HG03025 (cell line): ENCODE results near the gene CLCF1.

Experiments
- ATAC-seq: cut with Tn5 transposase; IDR thresholded peaks from one replicate; pipeline ENCODE4 v1.9.1; 2021; ENCODE audit warnings: mild to moderate bottlenecking, moderate library complexity; ENCODE audit not compliant: unreplicated experiment, low FRiP score

Gene CLCF1

DNA sequence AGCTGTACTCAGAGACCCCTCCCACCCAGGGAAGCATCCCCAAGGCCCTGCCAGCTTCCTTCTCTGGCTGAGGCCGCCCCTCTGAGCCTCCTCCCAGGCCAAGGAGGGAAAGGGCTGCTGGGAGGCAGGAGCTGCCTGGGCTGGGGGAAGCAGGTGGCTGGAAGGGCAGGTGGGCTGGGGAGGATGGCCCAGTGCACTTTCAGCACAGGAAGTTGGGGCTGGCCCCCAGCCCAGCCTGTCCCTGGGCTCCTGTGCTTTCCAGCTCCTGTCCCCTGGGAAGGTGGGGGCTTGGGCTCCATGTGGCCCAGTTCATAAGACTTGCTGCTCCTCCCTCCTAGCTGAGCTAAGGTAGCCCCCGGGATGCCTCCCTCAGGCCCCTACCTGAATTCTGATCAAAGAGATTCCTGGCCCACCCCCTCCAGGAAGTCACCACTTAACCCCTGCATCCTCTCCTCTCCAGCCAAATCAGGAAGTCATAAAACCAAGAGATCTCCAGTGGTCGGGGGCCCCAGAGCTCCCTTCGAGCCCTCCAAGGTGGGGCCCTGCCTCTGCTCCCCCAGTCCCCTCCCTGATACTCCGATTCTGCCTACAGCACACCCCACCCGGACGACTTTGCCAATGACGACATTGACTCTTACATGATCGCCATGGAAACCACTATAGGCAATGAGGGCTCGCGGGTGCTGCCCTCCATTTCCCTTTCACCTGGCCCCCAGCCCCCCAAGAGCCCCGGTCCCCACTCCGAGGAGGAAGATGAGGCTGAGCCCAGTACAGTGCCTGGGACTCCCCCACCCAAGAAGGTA, 23.4 kb upstream of the CLCF1 start:
- no peak for ATAC-seq

DNA sequence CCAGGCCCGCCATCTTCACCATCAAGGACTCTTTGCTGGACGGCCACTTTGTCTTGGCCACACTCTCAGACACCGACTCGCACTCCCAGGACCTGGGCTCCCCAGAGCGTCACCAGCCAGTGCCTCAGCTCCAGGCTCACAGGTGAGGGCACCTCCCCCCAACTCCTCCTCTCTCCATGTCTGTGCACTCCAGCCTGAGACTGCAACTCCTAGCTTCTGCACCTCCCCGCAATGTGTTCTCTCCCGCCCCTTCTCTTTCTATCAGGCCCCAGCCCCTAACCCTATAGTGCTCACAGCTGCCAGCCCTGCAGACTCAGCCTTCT, 22.8 kb upstream of the CLCF1 start:
- ATAC-seq, result no peak

DNA sequence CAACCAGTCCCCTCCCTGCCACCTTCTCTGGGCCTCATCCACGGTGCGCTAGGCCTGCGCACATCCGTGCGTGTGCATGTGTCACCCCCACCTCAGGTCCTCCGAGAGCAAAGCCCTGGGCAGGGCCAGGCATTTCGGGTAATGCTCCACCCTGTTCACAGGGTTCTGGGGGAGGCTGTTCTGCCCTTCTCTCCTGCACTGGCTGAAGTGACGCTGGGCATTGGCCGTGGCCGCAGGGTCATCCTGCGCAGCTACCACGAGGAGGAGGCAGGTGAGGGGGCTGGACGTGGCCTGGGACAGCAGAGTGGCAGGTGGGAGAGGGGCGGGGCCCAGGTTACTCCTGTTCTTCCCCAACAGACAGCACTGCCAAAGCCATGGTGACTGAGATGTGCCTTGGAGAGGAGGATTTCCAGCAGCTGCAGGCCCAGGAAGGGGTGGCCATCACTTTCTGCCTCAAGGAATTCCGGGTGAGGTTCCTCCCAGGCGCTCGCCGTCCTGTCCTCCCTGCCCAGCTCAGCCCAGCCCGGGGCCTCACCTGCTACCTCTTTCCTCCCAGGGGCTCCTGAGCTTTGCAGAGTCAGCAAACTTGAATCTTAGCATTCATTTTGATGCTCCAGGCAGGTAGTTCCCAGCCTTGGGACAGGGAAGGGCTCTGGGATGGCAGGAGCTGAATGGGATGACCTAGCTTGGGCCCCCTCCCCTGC, 22.3 kb upstream of the CLCF1 start:
- ATAC-seq, result no peak

DNA sequence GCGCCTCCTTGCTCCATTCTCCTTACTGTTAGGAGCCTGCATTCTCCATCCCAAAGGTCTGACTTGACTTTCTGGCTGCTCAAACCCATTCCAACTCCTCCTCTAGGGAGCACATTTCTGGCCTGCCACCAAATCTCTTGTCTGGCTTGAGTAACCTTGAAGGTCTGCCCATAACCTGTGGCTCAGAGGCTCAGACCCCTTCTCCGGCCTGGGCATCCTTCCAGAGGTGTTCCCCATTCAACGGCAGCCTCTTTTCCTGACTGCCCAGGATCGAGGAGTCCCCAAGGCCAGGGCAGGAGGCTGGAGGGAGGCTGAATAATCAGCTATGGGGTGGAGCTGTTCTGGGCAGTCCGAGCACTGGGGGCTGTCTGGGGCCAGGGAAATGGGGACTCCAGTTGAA, 20.6 kb upstream of the CLCF1 start:
- no peak for ATAC-seq

DNA sequence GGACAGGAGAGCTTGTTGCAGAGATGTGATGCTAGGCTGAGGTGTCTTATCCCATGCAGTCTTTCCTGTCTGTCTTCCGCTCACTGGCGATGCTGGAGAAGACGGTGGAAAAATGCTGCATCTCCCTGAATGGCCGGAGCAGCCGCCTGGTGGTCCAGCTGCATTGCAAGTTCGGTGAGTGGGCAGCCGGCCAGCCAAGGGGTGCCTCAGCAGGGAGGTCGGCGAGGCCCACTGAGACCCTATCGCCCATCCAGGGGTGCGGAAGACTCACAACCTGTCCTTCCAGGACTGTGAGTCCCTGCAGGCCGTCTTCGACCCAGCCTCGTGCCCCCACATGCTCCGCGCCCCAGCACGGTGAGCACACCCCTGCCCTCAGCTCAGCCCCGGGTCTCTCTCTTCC, 20.0 kb upstream of the CLCF1 start:
- no peak for ATAC-seq

DNA sequence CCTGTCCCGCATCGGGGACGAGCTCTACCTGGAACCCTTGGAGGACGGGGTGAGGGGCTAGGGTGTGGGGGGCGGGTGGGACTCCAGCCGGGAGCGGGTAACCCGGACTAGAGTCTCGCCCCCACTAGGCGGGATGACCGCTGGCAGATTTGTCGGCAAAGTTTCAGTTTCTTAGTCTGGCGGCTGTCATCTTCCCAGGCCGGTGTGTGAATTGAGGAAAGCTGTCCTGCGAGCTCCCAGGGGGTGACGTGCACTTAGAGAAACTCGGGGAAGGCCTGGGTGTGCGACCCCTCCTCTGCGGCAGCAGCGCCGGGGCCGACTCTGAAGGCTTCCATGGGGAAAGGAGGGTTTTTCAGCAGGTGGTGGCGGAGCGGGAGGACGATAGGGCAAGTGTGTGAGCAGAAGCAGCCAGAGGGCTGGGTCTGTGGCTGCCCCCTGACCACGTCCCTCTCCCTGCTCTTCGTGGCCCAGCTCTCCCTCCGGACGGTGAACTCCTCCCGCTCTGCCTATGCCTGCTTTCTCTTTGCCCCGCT, 18.9 kb upstream of the CLCF1 start:
- no peak for ATAC-seq

DNA sequence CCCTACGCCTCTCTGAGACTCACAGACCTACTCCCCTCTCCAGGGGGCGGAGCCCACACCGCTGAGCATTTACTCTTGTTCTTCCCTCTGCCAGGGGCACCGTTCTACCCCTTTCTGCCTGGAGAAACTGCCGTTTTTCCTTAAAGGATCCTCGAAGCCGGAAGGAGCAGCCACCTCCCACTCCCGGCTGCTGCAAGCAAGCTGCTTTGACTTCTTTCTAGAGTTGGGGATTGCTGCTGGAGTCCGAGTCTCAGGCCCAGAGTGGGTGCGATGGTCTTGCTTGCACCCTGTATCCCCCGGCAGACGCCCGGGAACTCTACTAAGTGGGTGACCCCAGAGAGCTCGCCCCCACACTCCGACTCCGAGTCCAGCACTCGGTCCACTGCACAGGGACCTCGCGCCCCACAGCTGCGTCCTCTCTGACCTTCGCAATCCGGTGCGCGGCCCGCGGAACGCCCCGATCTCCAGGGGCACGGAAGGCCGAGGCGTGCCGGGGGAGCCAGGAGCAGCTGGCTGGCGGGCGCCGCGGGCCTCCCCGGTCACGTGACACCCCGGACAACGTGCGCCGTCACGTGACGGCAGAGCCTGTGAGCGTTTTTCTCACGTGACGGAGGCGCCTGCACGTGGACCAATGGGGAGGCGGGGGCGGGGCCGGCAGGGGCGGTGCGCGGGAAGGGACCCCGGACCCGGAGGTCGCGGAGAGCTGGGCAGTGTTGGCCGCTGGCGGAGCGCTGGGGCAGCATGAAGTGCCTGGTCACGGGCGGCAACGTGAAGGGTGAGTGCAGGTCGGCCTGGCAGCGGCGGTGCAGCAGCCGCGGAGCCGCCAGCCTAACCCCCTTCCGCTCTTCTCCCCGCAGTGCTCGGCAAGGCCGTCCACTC, 18.1 kb upstream of the CLCF1 start, which contains the start of gene RAD9A:
Gene RAD9A, plus strand, starts transcription at position 683 of the 879 bp plus-strand sequence. Its CDS starts 59 bp downstream, at position 742.
- peak; percentile 57 for ATAC-seq

DNA sequence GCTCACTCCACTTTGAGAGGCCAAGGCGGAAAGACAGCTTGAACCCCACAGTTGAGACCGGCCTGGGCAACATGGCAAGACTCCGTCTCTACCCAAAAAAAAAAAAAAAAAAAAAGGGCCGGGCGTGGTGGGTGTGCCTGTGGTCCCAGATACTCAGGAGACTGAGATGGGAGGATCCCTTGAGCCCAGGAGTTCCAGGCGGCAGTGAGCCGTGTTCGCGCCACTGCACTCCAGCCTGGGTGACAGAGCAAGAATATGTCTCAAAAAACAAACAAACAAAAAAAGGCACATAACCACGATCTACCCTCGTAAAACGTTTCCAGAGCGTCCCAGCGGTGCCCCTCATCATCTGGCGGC, 17.5 kb upstream of the CLCF1 start:
- no peak for ATAC-seq

DNA sequence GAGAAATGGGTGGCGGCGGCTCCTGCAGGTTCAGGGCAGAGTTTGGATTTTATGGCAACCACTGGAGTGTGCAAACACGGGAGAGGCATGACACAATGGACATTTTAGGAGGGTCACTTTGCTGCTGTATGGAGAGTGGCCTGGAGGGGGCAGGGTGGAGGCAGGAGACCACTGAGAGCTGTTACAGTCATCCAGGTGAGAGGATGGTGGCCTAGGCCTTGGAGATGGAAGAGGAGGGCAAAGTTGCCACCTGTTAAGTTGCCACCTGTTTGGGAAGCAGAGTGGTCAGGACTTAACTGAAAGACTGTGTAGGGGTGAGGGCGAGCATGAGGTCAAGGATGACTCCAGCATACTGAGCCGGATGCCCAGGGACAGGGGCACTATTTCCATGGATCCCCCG, 16.1 kb upstream of the CLCF1 start:
- no peak for ATAC-seq

DNA sequence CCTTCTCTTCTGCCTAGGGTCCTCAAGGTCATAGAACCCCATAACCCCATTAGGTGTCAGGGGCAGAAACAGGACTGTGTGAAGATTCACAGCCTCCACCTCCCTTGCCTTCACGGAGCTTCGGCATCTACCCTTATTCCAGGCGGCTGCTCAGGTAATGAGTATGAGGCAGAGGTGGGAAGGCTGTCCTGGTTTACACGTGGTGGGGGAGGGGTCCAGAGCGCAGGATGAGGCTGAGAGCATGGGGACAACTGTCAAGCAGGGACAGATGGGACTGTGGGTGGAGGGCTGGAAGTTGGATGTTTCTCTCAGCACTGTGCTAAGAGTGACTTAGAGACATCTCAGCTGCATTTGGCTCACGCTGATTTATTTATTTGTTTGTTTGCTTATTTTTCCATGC, 14.1 kb upstream of the CLCF1 start:
- ATAC-seq, result no peak

DNA sequence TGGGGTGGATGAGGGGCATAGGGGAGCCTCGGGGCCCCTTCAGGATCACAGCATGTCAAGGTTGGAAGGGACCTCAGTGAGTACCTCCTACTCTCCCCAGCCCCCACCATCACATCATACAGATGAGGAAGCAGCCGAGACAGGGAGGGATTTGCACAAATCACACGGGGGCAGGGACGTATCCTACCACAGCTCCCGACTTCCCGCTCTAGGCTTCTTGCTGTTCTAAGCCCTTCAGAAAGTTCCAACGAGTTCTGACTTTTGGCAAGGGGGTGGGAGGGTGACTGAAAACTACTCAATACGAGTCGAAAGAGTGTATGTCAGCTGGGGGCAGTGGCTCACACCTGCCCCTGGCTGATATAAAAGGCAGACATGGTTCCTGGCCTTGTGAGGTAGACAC, 13.7 kb upstream of the CLCF1 start:
- ATAC-seq, result no peak

DNA sequence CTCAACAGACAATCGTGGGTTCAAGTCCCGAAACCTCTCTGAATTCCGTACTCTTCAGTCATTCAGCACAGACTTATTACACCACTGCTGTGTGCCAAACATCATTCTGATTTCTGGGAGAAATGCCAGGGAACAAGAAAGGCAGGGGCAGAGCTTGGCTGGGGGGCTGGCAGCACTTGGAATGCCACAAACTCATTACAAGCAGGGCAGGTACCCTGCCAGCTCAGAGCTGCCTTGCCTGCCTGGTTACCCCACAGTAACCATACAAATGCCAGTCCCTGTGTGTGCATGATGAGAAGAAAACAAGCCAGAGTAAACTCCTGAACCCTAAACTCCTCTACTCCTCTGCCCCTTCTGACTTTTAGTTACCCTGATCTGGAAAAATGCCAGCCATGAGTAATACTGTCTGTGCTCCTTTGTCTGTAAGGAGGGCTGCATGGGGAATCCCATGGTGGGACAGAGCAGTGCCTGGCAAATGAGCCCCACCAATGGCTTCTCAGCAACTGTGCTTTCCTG, 11.5 kb upstream of the CLCF1 start:
- ATAC-seq, result no peak

DNA sequence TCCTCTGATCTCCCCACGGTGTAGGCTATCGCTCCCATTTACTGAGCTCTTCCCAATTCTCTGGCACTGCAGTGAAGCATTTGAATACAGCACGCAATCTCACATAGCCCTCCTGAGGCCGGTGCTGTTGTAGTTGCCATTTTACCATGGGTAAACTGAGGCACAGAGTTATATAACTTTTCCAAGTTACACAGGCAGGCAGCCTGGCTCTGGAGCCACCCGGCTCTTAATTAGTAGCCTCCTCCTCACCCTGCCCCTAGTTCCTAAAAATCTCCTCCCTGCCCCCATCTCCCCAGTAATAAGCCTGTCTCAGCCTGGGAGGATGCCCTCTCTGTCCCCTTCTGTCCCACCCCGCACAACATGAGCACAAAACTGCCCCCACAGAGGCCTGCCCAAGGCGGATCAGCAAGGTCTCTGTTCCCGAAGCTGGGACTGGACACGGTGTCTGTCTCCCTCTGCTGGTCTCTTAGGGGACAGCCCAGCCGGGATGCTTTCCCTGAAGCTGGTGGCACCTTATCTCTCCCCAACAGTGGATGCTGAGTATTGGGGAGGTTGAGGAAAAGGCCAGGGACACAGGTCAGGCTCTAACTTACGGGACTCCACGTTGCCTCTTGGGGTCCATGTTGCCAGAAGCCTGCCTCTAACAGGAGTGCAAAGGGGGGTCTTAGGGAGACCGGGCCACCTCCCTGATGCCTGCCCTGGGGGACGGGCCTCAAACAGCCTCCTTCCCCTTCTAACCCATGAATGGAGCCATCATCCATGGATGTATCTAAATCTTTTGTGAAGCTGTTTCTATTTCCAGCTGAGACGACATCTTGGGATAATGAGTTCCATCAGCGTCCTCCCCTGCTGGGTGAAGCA, 9.1 kb upstream of the CLCF1 start:
- no peak for ATAC-seq

DNA sequence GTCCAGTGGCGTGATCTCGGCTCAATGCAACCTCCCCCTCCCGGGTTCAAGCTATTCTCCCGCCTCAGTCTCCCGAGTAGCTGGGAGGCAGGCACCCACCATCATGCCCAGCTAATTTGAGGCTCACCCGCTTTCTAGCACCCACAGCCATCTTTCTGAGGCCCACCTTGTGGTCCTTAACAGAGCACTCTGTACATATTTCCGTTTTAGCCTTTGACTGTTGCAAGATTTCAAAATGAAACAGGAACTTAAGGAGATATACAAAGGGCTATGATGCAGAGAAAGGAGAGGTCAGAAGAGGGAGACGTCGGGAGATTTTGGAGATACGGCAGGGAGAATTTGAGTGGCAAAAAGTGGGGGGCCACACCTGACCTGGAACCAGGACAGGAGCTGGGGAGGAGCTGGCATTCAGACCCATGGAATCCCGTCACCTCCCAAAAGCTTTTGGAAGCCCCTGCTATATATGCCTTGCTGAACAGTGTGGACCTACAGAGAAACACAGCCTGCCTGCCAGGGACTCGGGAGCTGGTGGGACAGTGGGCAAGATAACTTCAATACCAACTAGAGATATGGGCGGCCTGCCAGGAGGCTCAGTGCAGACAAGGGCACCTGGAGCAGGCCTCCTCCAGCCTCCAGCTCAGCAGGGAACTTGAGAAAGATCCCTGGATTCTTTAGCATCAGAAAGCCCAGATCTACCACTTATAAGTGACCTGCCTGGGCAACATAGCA, 8.0 kb upstream of the CLCF1 start:
- no peak for ATAC-seq

DNA sequence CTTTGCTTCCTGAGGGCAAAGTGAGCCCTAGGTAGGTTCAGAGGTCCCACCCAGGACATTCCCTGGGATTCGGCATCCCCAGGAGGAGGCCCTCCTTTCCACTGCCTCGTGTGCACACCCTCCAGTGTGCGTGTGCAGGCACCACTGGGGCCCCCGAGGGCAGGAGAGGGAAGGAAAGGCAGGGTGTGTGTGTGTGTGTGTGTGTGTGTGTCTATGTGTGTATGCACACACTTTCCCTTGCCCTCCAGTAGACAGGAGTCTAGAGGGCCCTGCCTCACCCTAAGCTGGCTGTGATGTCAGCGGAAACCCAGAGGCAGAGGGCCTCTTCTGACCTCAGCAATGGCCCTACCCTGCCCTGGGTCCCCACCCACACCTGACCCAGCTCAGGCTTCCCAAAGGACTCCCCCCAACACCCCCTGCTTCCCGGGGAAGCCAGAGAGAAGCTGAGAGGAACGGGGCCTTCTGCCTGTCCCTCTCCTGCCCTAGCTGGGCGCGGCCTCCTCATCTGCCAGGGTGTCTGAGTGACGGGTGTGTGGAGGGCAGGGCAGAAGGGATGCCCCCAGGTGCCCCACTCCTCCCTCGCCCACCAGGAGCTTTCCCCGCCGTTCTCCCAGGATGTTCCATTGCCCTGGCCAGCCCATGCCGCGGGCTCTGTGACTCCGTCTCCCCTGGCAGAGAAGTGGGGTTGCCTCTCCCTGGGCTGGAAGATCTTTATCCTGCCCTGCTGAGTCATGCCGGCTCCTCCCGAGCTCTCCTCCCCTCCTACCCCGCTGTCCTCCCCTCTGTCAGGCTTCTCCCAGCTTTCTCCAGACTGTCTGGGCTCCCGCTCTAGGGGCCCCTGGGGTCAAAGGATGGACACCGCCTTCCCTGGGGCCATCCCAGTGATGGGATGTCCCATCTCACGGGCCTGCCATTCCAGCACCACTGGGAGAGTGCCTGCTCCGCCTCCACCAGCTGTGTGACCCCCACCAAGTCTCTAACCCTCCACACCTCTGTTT, 6.0 kb upstream of the CLCF1 start:
- no peak for ATAC-seq

DNA sequence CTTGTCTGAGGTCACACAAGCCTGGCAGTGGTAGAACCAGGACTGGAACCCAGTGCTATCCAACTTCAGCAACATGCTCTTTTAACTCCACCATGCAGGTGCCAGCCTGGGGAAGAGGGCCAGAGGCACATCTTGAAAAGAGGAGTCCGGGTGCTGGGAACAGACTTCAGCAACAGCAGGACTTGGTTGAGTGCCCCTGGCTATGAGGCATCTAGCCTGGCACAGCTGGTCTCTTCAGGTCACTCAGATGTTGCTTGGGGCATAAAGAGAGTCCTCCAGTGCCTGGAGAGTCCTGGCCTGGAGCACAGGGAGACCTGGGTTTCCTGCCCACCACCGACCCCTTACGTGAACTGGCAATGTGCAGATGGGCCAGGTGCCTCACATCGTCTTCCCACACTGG, 5.1 kb upstream of the CLCF1 start:
- no peak for ATAC-seq

DNA sequence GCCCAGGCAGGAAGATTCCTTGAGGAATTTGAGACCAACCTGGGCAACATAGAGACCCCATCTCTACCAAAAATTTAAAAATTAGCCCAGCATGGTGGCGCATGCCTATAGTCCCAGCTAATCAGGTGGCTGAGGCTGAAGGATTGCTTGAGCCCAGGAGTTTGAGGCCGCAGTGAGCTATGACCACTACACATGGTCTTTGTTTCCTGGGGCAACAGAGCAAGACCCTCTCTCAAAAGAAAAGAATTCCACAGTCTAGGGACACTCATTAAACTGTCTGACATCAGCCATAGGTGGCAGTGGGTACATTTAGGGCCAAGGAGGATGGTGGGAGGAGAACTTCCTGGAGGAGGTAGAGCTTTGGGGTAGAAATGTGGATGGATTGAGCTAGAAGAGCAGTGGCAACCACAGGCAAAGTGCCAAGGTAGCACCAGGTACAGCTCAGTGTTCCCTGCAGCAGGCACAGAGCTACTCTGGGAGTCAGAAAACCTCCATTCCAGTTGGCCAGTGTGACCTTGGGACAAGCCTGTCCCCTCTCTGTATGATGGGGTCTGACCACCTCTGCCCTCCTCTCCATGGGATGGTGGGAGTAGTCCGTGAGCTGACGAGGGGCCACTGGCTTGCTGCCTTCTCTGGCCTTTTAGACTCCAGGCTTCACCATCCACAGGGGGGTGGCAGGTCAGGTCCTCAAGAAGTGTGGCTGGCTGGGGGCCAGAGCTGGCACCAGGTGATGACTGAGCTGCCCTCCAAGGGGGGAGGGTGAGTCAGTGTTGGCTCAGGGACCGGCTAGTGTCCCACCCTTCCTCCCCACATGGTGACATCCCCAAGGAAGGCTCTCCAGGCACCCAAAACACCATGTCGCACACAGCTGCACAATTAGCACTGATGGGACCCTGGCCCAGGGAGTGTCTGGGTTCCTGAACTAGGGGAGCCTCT, 3.7 kb upstream of the CLCF1 start:
- no peak for ATAC-seq
